OCI-LY3 (cell line): ENCODE results near the gene CBR4.
"Not testable (repeated sequence)": the region's sequence is repeated elsewhere in the genome, so short reads cannot be mapped to it uniquely, and the experiment has no call there.

Experiments
- H2AFZ ChIP-seq: fragments of 200-600, 300-600 bp; shearing (Covaris generic); 2 replicates; pipeline ENCODE4 v1.6.0; 2014; ENCODE audit warnings: antibody characterized with exemption, low read depth, low read length
- H3K27ac ChIP-seq: fragments of 200-600, 300-600 bp; sonication (generic); 2 replicates; pipeline ENCODE4 v1.5.1; 2014; ENCODE audit warnings: mild to moderate bottlenecking, low read length, moderate library complexity, mixed read lengths
- H3K27me3 ChIP-seq: fragments of 200-600, 300-600 bp; sonication (generic); 2 replicates; pipeline ENCODE4 v1.6.1; 2014; ENCODE audit warnings: low read depth, low read length, mixed read lengths
- H3K36me3 ChIP-seq: fragments of 200-600, 300-600 bp; sonication (generic); replicated peaks from 2 replicates; pipeline ENCODE3; 2014; ENCODE audit warnings: low read depth, low read length, mixed read lengths
- H3K4me1 ChIP-seq: fragments of 300-600, 200-600 bp; sonication (generic); 2 replicates; pipeline ENCODE4 v1.6.1; 2014; ENCODE audit warnings: low read length, mixed read lengths
- H3K4me2 ChIP-seq: fragments of 200-600, 300-600 bp; sonication (generic); 2 replicates; pipeline ENCODE4 v1.6.1; 2014; ENCODE audit warnings: low read length, mixed read lengths
- H3K4me3 ChIP-seq: fragments of 300-600, 200-600 bp; sonication (generic); 2 replicates; pipeline ENCODE4 v1.5.1; 2014; ENCODE audit warnings: antibody characterized with exemption, mild to moderate bottlenecking, low read length, moderate library complexity
- H3K79me2 ChIP-seq: fragments of 300-600, 200-600 bp; shearing (Covaris generic); 2 replicates; pipeline ENCODE4 v1.6.1; 2014; ENCODE audit warnings: mild to moderate bottlenecking, low read length, mixed read lengths
- H3K9ac ChIP-seq: fragments of 300-600, 200-600 bp; shearing (Covaris generic); 2 replicates; pipeline ENCODE4 v1.6.0; 2014; ENCODE audit warnings: mild to moderate bottlenecking, low read length, moderate library complexity
- H3K9me3 ChIP-seq: fragments of 200-600, 300-600 bp; shearing (Covaris generic); 2 replicates; pipeline ENCODE4 v1.6.1; 2014; ENCODE audit warnings: low read length, mixed read lengths; ENCODE audit not compliant: insufficient read depth
- H4K20me1 ChIP-seq: fragments of 200-600, 300-600 bp; sonication (generic); 2 replicates; pipeline ENCODE4 v1.6.1; 2016; ENCODE audit warnings: low read length, mixed read lengths; ENCODE audit not compliant: insufficient read depth
- CTCF ChIP-seq: fragments of 200-600, 300-600 bp; sonication (generic); IDR thresholded peaks from 2 replicates; pipeline ENCODE4 v1.5.1; 2014; ENCODE audit warnings: antibody characterized with exemption, low read length, low read depth
- EZH2phosphoT487 ChIP-seq: fragments of 200-600 bp; shearing (Covaris generic); IDR thresholded peaks from 2 replicates; pipeline ENCODE4 v1.6.1; 2018; ENCODE audit warnings: antibody characterized with exemption, mixed run types, low read depth

Gene CBR4

GRCh38 chr4:168995537-168996295, 14.3 kb downstream of the CBR4 start:
- Histone ChIP-seq H4K20me1 (0 out of 2 replicates have a peak, but pooled peaks cover 4% of the 10 kb centered on the region), H3K27ac (no peak overlapping the region), H3K9me3 (no peaks in the 10 kb centered on the region), H3K27me3 (no peaks in the 10 kb centered on the region), H3K4me3 (no peak overlapping the region), H2AFZ (no peak overlapping the region), H3K36me3 (peaks cover 38% of the 10 kb centered on the region), H3K79me2 (no peaks in the 10 kb centered on the region), H3K4me1 (no peaks in the 10 kb centered on the region), H3K9ac (no peak overlapping the region), H3K4me2 (no peak overlapping the region)
- TF ChIP-seq EZH2phosphoT487 (no peak), CTCF (peak; percentile 29; the same call in 1 of the 2 replicates)

- Histone ChIP-seq H3K27ac (no peak overlapping the region), H3K9me3 (no peaks in the 10 kb centered on the region), H2AFZ (no peak overlapping the region), H4K20me1 (0 out of 2 replicates have a peak, but pooled peaks cover 4% of the 10 kb centered on the region), H3K4me1 (no peaks in the 10 kb centered on the region), H3K79me2 (no peaks in the 10 kb centered on the region), H3K4me3 (no peak overlapping the region), H3K4me2 (no peak overlapping the region), H3K36me3 (peaks cover 33% of the 10 kb centered on the region), H3K27me3 (no peaks in the 10 kb centered on the region), H3K9ac (no peak overlapping the region)
- no peak for TF ChIP-seq EZH2phosphoT487
- no peak for TF ChIP-seq CTCF
Observed at GRCh38 chr4:168994958-168995357, 15.1 kb downstream of the CBR4 start.

GRCh38 chr4:168993714-168994510, 16.1 kb downstream of the CBR4 start:
- H3K27ac ChIP-seq = no peak overlapping the region
- no peak overlapping the region for H2AFZ ChIP-seq
- no peak overlapping the region for H3K4me3 ChIP-seq
- TF ChIP-seq CTCF (no peak), EZH2phosphoT487 (no peak)
- 0 out of 2 replicates have a peak, but pooled peaks cover 4% of the 10 kb centered on the region for H4K20me1 ChIP-seq
- H3K9ac ChIP-seq = no peak overlapping the region
- no peaks in the 10 kb centered on the region for H3K4me1 ChIP-seq
- no peak overlapping the region for H3K4me2 ChIP-seq
- no peaks in the 10 kb centered on the region for H3K79me2 ChIP-seq
- H3K36me3 ChIP-seq = peaks cover 29% of the 10 kb centered on the region
- H3K27me3 ChIP-seq = no peaks in the 10 kb centered on the region
- H3K9me3 ChIP-seq = no peaks in the 10 kb centered on the region

- H3K4me3 ChIP-seq, H3K79me2 ChIP-seq, H3K4me2 ChIP-seq, H3K9me3 ChIP-seq, H4K20me1 ChIP-seq, H3K27me3 ChIP-seq, H3K4me1 ChIP-seq, H3K27ac ChIP-seq, H3K9ac ChIP-seq, H2AFZ ChIP-seq: not testable (repeated sequence)
- peaks cover 21% of the 10 kb centered on the region for H3K36me3 ChIP-seq
Observed at GRCh38 chr4:168992952-168993482, 17.0 kb downstream of the CBR4 start.
